Muscle of leg (tissue), 11 donors: Measurements from ENCODE around the gene PGAM2. TPM values are rescaled to one million over a fixed set of nuclear protein-coding genes. Genes with fewer than 3 reads are reported as not detected.

Source experiments
- DNase-seq: peaks from one replicate; pipeline ENCODE4 v3.0.0; 2013
- H3K27ac ChIP-seq: one replicate; pipeline ENCODE4 v1.5.1; 2013; ENCODE audit warnings: mild to moderate bottlenecking, low read length, control low read depth
- H3K27me3 ChIP-seq: one replicate; pipeline ENCODE4 v1.6.1; 2013; ENCODE audit warnings: low read length; ENCODE audit not compliant: control insufficient read depth, insufficient read depth
- H3K36me3 ChIP-seq: one replicate; pipeline ENCODE4 v1.6.1; 2013; ENCODE audit warnings: low read length; ENCODE audit not compliant: control insufficient read depth, insufficient read depth
- H3K4me1 ChIP-seq: one replicate; pipeline ENCODE4 v1.6.1; 2013; ENCODE audit warnings: low read length; ENCODE audit not compliant: control insufficient read depth, insufficient read depth
- H3K4me3 ChIP-seq: one replicate; pipeline ENCODE4 v1.5.1; 2013; ENCODE audit warnings: low read length, control low read depth
- H3K9me3 ChIP-seq: replicated peaks from 2 replicates; pipeline ENCODE4 v1.6.1; 2013; ENCODE audit warnings: low read depth, low read length; ENCODE audit not compliant: control insufficient read depth
- WGBS: methylation state at CpG from one replicate; pipeline ENCODE4 v1.1.5; 2013; ENCODE audit warnings: missing lambda C conversion rate; ENCODE audit not compliant: insufficient coverage; 5-methylcytosine and 5-hydroxymethylcytosine counted together
- polyA plus RNA-seq, 8 donors: library from polyadenylated mRNA; unstranded; fragments of 120-200 nt; gene quantifications; one replicate each; pipeline versions ENCODE4 v1.2.1 to v1.2.3, GENCODE V29; 2013; ENCODE audit warnings: inconsistent platforms in 1 of 8, low replicate concordance in 1 of 8; ENCODE audit not compliant: insufficient read length in 8 of 8, insufficient read depth in 1 of 8
- total RNA-seq: library from RNA; stranded (reverse); fragments of 120-200 nt; gene quantifications from one replicate; pipeline ENCODE4 v1.2.4, GENCODE V29; 2013

PGAM2 gene
- total and polyA plus RNA-seq, 9 donors, result 116 to 412 (median 276) TPM

DNA sequence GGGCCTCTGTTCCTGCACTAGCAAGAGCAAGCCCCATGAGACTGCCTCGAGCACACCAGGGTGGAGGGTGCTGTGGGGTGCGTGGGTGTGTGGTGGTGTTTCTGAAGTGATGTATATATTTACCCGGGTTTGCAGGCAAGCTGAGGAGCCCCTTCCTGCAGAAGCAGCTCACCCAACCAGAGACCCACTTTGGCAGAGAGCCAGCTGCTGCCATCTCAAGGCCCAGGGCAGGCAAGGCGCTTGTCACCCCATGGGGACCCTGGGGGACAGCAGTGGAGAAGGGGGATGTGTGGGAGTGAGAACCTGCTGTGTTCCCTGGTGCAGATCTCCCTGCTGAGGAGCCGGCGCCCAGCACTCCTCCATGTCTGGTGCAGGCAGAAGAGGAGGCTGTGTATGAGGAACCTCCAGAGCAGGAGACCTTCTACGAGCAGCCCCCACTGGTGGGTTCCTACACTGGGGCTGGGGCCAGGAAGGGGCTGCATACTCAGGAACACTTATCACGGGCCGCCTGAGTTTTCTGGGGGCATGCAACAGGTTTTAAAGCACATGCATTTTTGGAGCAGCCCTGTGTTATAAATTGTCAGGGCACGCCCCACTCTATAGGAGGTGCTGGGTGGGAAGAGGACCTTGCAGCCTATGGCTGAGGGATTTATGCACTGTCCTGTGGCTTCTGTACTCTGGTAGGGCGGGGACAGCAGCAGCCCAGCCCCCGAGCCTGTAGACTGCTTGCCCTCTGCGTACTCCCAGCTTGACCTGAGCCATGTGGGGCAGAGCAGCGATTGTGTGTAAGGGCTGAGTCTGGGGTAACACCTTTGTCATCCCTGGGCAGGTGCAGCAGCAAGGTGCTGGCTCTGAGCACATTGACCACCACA, 5.9 kb downstream of the PGAM2 start:
- H3K27ac ChIP-seq, result no peak overlapping the region
- no peaks in the 10 kb centered on the region for H3K9me3 ChIP-seq
- H3K4me3 ChIP-seq, result no peak overlapping the region
- peaks cover 7% of the 10 kb centered on the region for H3K27me3 ChIP-seq
- no peak for DNase-seq
- 95% methylated on average over 10 of the region's 14 CpGs for WGBS
- H3K36me3 ChIP-seq, result peaks cover 76% of the 10 kb centered on the region
- H3K4me1 ChIP-seq, result peaks cover 14% of the 10 kb centered on the region

DNA sequence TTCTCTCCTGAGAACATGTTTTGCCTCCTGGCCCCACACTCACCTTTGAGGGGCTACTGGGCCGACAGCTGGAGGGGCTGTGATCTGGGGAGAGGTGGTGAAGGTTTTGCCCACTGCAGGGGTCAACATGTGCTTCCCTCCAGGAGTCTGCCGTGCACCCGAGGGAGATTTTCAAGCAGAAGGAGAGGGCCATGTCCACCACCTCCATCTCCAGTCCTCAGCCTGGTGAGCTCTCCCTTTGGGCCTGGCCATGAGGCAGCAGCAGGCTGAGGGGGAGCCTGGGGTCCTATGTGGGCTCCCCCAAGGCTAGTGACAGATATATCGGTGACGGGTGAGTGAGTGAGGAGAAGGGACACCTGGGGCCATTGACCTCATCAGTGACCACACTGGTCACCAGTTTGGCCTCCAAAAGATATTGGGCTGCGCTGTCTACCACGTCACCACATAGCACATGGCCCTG, 6.6 kb downstream of the PGAM2 start:
- H3K4me1 ChIP-seq, result peaks cover 12% of the 10 kb centered on the region
- H3K4me3 ChIP-seq, result no peak overlapping the region
- no peaks in the 10 kb centered on the region for H3K9me3 ChIP-seq
- H3K27me3 ChIP-seq, result peaks cover 2% of the 10 kb centered on the region
- DNase-seq, result no peak
- WGBS, result 100% methylated on average over 3 of the region's 7 CpGs
- H3K36me3 ChIP-seq, result peaks cover 76% of the 10 kb centered on the region
- no peak overlapping the region for H3K27ac ChIP-seq

DNA sequence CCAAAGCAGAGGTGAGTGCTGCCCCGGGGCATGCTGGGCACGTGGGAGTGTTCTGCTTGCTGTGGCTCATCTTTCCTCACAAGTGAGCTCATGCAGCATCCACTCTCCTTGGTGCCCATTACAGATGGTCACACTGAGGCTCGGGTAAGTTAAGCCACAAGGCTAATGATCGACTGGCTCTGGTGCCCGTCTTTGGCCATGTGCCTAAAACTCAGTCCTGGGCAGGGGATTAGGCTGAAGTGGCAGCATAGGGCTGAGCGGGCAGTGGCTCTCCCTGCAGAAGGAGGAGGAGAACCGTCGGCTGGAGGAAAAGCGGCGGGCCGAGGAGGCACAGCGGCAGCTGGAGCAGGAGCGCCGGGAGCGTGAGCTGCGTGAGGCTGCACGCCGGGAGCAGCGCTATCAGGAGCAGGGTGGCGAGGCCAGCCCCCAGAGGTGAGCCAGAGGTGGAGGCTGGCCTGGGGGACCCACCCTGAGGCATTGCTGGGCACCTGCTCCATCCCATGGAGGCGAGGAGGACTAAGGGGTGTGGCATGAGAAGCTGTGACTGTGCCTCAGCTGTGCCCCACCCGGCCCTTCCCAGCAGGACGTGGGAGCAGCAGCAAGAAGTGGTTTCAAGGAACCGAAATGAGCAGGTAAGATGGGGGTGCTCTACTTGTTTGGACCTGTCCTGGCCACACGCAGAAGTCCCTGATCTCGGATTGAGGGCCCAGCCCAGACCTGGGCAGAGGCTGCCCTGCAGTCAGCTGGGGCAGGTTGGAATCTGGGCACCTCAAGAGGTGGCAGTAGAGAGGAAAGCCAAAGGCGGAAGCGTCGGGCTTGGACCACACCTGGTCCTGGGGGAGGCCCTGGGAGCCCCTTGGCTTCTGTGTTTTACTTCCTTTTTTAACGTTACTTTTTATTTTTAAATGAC, 7.3 kb downstream of the PGAM2 start:
- DNase-seq, result no peak
- peaks cover 78% of the 10 kb centered on the region for H3K36me3 ChIP-seq
- H3K9me3 ChIP-seq, result no peaks in the 10 kb centered on the region
- peaks cover 10% of the 10 kb centered on the region for H3K4me1 ChIP-seq
- H3K27ac ChIP-seq, result no peak overlapping the region
- WGBS, result 94% methylated on average over 21 of the region's 30 CpGs
- no peaks in the 10 kb centered on the region for H3K27me3 ChIP-seq
- H3K4me3 ChIP-seq, result no peak overlapping the region

DNA sequence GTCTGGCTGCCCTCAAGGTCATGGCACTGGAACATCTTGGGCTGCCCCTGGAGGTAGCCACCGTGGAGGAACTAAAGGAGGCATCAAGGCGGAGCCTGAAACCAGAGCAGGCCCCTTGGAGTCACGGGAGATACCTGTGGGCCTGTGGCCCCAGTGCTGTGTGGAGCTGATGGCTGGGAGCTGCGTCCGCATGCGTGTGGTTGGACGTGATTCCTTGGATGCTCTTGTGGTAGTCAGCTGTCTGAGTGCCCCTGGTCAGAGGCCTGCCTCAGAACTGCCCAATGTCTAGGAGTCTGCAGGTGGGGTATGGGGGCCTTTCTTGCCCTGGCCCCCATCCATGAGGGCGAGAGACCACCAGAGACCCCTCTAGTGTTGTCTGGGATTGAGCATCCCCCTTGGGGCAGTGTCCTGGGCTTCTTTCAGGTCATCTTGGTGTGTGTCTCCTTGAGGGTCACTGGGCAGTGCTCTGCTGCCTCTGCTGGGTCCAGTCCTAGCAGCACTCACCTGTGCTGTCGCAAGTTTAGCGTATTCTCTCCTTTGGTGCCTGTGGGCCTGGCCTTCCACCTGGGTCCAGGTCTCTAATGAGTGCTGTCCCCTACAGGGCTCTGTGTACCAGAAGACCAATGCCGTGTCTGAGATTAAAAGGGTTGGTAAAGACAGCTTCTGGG, 8.1 kb downstream of the PGAM2 start:
- no peaks in the 10 kb centered on the region for H3K27me3 ChIP-seq
- peaks cover 77% of the 10 kb centered on the region for H3K36me3 ChIP-seq
- no peak for DNase-seq
- 91% methylated on average over 9 of the region's 11 CpGs for WGBS
- no peak overlapping the region for H3K27ac ChIP-seq
- H3K9me3 ChIP-seq, result no peaks in the 10 kb centered on the region
- no peak overlapping the region for H3K4me3 ChIP-seq
- H3K4me1 ChIP-seq, result peaks cover 5% of the 10 kb centered on the region

DNA sequence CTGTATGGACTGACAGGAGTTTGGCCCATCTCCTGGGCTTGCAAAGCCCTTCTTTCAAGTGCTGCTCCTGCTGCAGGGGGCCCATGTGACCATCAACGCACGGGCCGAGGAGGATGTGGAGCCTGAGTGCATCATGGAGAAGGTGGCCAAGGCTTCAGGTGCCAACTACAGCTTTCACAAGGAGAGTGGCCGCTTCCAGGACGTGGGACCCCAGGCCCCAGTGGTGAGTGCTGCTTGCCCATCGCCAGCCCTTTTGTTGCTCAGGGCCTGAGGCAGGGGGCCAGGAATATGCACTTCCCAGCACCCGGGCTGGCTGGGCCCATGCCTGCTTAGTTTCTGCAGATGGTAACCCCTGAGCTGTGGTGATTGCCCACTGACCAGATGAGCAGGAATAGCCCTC, 8.7 kb downstream of the PGAM2 start:
- no peak overlapping the region for H3K4me3 ChIP-seq
- H3K9me3 ChIP-seq, result no peaks in the 10 kb centered on the region
- 92% methylated on average over 7 of the region's 7 CpGs for WGBS
- H3K27me3 ChIP-seq, result no peaks in the 10 kb centered on the region
- DNase-seq, result no peak
- H3K4me1 ChIP-seq, result no peaks in the 10 kb centered on the region
- peaks cover 74% of the 10 kb centered on the region for H3K36me3 ChIP-seq
- H3K27ac ChIP-seq, result no peak overlapping the region

DNA sequence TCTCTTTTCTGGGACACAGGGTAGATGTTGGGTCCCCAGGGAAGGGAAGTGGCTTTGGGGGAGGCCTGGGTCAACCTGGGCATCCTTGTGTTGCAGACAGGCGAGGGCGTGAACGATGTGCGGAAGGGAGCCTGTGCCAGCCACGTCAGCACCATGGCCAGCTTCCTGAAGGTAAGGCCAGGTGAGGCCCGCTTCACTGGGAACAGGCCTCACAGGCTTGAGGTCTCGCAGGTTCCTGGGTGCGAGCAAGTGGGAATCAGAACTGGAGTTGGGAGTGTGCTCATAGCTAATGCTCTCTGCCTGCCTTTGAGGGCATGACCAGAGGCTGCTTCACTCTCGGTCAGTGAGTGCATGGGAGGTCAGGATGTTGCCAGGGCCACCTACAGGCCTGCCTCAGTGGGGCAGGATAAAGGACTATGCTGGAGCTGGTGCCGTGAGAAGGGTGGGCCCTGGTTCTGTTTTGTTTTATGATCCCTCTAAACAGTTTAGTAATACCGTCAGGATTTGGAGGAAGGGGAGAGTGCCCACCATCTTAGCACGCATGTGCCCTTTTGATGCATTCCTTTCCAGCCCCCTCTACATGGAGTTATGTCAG, 12.5 kb downstream of the PGAM2 start:
- H3K4me1 ChIP-seq, result no peaks in the 10 kb centered on the region
- 94% methylated on average over 10 of the region's 12 CpGs for WGBS
- H3K36me3 ChIP-seq, result peaks cover 64% of the 10 kb centered on the region
- no peak for DNase-seq
- H3K27ac ChIP-seq, result no peak overlapping the region
- no peaks in the 10 kb centered on the region for H3K9me3 ChIP-seq
- no peak overlapping the region for H3K4me3 ChIP-seq
- no peaks in the 10 kb centered on the region for H3K27me3 ChIP-seq

DNA sequence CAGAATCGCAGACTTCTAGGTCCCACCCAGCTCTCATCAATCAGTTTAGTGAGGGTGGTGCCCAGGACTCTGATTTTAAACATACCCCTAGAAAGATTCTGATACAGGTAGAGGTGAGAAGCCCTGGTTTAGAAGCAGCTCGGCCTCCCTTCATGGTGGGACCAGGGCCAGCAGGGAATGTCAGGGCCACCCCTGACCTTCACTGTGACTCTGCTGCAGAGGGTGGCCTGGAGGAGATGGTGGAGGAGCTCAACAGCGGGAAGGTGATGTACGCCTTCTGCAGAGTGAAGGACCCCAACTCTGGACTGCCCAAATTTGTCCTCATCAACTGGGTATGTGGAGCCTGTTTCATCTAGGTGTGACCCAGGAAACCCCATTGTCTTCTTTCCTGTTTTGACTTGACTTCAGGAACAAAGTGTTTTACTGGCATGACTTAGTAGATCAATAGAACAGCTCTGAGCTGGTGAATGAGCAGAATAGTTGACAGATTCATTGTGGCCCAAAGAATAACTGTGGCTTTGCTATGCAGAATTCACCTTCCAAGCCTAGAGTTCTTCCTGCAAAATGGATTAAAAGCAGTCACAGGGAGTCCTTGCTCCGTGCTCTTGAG, 13.7 kb downstream of the PGAM2 start:
- Histone ChIP-seq H3K4me1 (no peaks in the 10 kb centered on the region), H3K4me3 (no peak overlapping the region), H3K9me3 (no peaks in the 10 kb centered on the region), H3K27me3 (no peaks in the 10 kb centered on the region), H3K27ac (no peak overlapping the region), H3K36me3 (peaks cover 60% of the 10 kb centered on the region)
- WGBS, result 90% methylated on average over 3 of the region's 5 CpGs
- DNase-seq, result no peak

DNA sequence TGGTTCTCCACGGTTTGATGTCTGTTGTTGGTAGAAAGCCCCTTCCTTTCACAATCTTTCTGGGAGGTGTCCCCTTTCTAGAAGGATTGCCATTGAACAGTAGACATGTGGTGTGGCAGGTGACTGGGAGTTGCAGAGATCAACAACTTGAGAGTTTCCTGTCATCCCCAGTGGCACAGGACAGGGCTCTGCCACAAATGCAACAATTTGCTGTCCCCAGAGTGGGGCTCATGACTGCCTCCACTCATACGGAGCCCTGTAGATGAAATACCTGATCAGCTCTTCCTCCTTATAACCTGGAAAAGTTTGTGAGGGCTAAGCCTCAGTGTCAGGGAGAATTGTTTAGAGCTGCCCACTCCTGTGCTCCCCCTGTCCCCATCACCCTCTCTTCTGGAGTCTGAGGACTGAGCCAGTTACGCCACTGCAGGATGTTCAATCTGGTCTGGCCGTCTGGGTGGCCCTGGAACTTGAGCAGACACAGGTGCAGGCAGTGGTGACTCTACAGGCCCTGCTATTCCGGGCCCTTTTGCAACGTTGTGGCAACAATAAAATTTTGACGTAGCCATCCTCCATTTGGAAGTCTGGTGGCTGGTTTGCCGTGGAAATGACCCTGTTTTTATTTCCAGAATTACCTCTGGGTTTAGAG, 14.3 kb downstream of the PGAM2 start:
- peaks cover 60% of the 10 kb centered on the region for H3K36me3 ChIP-seq
- H3K27me3 ChIP-seq, result no peaks in the 10 kb centered on the region
- H3K9me3 ChIP-seq, result no peaks in the 10 kb centered on the region
- WGBS, result 83% methylated on average over 7 of the region's 8 CpGs
- no peak for DNase-seq
- no peak overlapping the region for H3K27ac ChIP-seq
- no peak overlapping the region for H3K4me3 ChIP-seq
- H3K4me1 ChIP-seq, result peaks cover 6% of the 10 kb centered on the region
